ENCODE results near the gene PLEKHH3. TPM values are rescaled to one million over a fixed set of nuclear protein-coding genes. Genes with fewer than 3 reads are reported as not detected.

The PLEKHH3 gene
- total and polyA plus RNA-seq, 10 of the 15 experiments (the other 5 are each of a cell fraction or from before 2014, with no cell fraction given): 0.31 to 38.0 (median 11.0) TPM

GRCh38 chr17:42659079-42659931, 17.5 kb downstream of the PLEKHH3 start, which contains the start of gene TUBG2 (continued):
- TF ChIP-seq POLR2A (IDR thresholded peaks at IDR 0.05; ENCODE audit: low read depth, low read length) (peak; percentile 73), ZSCAN29 (IDR thresholded peaks at IDR 0.05) (no peak), JUND (IDR thresholded peaks at IDR 0.05; ENCODE audit: low read depth, low read length) (no peak), NRF1 (conservative IDR thresholded peaks at IDR 0.05; ENCODE audit: low read depth, low read length) (peak; percentile 83), SPI1 (IDR thresholded peaks at IDR 0.05; ENCODE audit: borderline replicate concordance, insufficient read depth, low read depth, low read length) (no peak), MTA2 (IDR thresholded peaks at IDR 0.05; ENCODE audit: low read depth) (no peak; the same call in 1 of the 2 replicates), YY1 (IDR thresholded peaks at IDR 0.05; ENCODE audit: low read depth, low read length) (no peak), RAD21 (IDR thresholded peaks at IDR 0.05; ENCODE audit: insufficient read depth, low read depth, low read length) (no peak), FOXM1 (IDR thresholded peaks at IDR 0.05; ENCODE audit: low read depth, low read length) (no peak), ZBTB33 (IDR thresholded peaks at IDR 0.05) (no peak), MLLT1 (IDR thresholded peaks at IDR 0.05) (no peak), STAT1 (conservative IDR thresholded peaks at IDR 0.05) (no peak), MEF2A (IDR thresholded peaks at IDR 0.05; ENCODE audit: insufficient read depth, low read depth, low read length) (no peak), NFYA (IDR thresholded peaks at IDR 0.05; ENCODE audit: borderline replicate concordance, low read depth, low read length) (no peak), SIN3A (IDR thresholded peaks at IDR 0.05; ENCODE audit: low read depth, low read length) (no peak), BRCA1 (IDR thresholded peaks at IDR 0.05; ENCODE audit: low read depth, low read length) (no peak), HDAC6 (IDR thresholded peaks at IDR 0.05; ENCODE audit: unreplicated experiment) (no peak)
